Fibroblast of mammary gland (primary cell): ENCODE measurements around the gene GMPS.

Experiments used
- DNase-seq: peaks from one replicate; pipeline ENCODE4 v3.0.0-alpha.2; 2010; ENCODE audit warnings: low read depth
- H3K4me3 ChIP-seq: 2 replicates; pipeline ENCODE4 v1.5.1; 2011; ENCODE audit warnings: low read depth, mild to moderate bottlenecking, low read length, moderate library complexity; ENCODE audit not compliant: control insufficient read depth
- TF ChIP-seq, protein P1 (sequence below): conservative IDR thresholded peaks from 2 replicates; pipeline ENCODE4 v1.5.1; 2011; ENCODE audit warnings: low read depth, low read length, inconsistent platforms; ENCODE audit not compliant: control insufficient read depth, insufficient read depth

The GMPS gene

DNA sequence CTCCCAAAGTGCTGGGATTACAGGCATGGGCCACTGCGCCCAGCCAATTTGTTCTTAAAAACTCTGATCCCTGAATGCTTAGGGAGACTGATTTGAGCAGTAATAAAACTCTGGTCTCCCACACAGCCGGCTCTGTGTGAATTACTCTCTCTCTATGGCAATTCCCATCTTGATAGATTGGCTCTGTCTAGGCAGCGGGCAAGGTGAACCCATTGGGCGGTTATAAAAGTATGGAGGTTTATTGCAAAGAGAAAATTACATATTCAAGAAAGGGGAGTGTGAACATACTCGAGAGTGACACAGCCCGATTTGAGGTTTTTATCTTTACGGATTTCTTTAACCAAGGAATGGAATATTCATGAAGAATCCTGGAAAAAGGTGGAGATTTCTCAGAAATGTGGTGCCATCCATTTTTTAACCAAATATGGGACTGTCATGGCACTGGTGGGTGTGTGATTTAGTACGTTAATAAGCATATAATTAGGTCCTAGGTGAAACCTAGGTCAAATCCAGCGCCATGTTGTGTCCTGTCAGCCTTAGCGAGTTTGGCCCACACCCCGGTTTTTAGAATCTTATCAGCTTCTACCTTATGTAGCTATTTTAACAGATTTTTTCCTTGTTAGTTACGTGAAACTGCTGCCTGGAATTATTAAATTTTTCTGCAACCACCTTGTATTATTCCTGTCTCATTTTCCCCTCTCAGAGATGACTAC is 7.2 kb upstream of the GMPS start:
- no peak overlapping the region for H3K4me3 ChIP-seq

GRCh38 chr3:155869691-155870090 is 759 bp upstream of the GMPS start:
- no peak for DNase-seq
- H3K4me3 ChIP-seq = peak overlapping the region; percentile 56
- TF ChIP-seq, protein P1, sequence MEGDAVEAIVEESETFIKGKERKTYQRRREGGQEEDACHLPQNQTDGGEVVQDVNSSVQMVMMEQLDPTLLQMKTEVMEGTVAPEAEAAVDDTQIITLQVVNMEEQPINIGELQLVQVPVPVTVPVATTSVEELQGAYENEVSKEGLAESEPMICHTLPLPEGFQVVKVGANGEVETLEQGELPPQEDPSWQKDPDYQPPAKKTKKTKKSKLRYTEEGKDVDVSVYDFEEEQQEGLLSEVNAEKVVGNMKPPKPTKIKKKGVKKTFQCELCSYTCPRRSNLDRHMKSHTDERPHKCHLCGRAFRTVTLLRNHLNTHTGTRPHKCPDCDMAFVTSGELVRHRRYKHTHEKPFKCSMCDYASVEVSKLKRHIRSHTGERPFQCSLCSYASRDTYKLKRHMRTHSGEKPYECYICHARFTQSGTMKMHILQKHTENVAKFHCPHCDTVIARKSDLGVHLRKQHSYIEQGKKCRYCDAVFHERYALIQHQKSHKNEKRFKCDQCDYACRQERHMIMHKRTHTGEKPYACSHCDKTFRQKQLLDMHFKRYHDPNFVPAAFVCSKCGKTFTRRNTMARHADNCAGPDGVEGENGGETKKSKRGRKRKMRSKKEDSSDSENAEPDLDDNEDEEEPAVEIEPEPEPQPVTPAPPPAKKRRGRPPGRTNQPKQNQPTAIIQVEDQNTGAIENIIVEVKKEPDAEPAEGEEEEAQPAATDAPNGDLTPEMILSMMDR = no peak

More for the DNA sequence above, 7.2 kb upstream of the GMPS start:
- TF ChIP-seq, protein P1 = no peak
- no peak for DNase-seq

- TF ChIP-seq, protein P1 = no peak
- DNase-seq = peak; percentile 25
- peak overlapping the region; percentile 68 for H3K4me3 ChIP-seq
These were observed 695 bp downstream of the GMPS start for GRCh38 chr3:155870945-155871745.

GRCh38 chr3:155871746-155872158 is 1.3 kb downstream of the GMPS start:
- no peak for DNase-seq
- peak overlapping the region; percentile 68 for H3K4me3 ChIP-seq
- TF ChIP-seq, protein P1 = no peak

DNA sequence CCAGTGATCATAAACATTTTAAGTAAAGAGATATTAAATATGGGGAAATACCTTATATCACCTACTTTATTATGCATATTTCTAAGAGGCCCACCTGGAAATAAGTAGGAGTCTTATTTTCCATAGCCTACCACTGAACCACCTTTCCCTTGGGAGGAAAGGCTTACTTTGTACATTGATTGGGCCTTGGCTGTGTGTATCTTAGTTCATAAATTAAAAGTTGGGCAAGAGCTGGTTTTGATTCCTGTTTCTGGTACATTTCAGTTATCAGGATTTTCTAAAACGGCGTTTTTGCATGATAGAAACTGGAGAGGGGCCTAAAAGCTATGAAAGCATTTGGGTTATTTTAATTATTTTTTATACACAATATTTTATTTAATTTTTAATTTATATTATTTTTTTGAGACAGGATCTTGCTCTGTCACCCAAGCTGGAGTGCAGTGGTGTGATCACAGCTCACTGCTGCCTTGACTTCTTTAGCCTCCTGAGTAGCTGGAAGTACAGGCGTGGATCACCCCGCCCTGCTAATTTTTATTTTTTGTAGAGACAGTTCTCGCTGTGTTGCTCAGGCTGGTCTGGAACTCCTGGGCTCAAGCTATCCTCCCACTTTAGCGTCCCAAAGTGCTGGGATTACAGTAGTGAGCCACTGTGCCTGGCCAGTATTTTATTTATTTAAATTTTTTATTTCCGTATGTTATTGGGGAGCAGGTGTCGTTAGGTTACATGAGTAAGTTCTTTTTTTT is 2.6 kb downstream of the GMPS start:
- no peak for DNase-seq
- H3K4me3 ChIP-seq = no peak overlapping the region
- TF ChIP-seq, protein P1 = no peak

- no peak for DNase-seq
- no peak overlapping the region for H3K4me3 ChIP-seq
- TF ChIP-seq, protein P1 = no peak
These were observed 5.6 kb downstream of the GMPS start for GRCh38 chr3:155876037-155876436.
